Osteocyte (in vitro differentiated cells): ENCODE data around the gene ANKFY1. TPM values are rescaled to one million over a fixed set of nuclear protein-coding genes. Genes with fewer than 3 reads are reported as not detected.
A peak's percentile ranks its signal among the peaks of the same experiment; 100 is the strongest.

Source experiments
- DNase-seq: peaks from one replicate; pipeline ENCODE4 v3.0.0; 2021; ENCODE audit warnings: mixed read lengths; ENCODE audit not compliant: unreplicated experiment; ENCODE audit errors: extremely low spot score
- H3K27ac Mint-ChIP-seq: one replicate; pipeline ENCODE4 v1.8.0; 2021; ENCODE audit warnings: mild to moderate bottlenecking, mixed read lengths; ENCODE audit not compliant: unreplicated experiment
- H3K27me3 Mint-ChIP-seq: one replicate; pipeline ENCODE4 v1.8.0; 2021; ENCODE audit warnings: mixed read lengths; ENCODE audit not compliant: unreplicated experiment
- H3K36me3 Mint-ChIP-seq: one replicate; pipeline ENCODE4 v1.8.0; 2021; ENCODE audit warnings: mixed read lengths; ENCODE audit not compliant: unreplicated experiment
- H3K4me1 Mint-ChIP-seq: one replicate; pipeline ENCODE4 v1.8.0; 2021; ENCODE audit warnings: mixed read lengths; ENCODE audit not compliant: unreplicated experiment
- H3K4me3 Mint-ChIP-seq: one replicate; pipeline ENCODE4 v1.8.0; 2021; ENCODE audit warnings: mild to moderate bottlenecking, moderate library complexity, mixed read lengths; ENCODE audit not compliant: unreplicated experiment
- H3K9me3 Mint-ChIP-seq: one replicate; pipeline ENCODE4 v1.8.0; 2021; ENCODE audit warnings: mixed read lengths; ENCODE audit not compliant: unreplicated experiment
- total RNA-seq: library from RNA; stranded (reverse); gene quantifications from 2 replicates; pipeline ENCODE4 v1.2.1, GENCODE V29; 2021
- TF ChIP-seq, protein P1 (sequence below): fragments of 200-600 bp; sonication (generic); IDR thresholded peaks from 2 replicates; pipeline ENCODE4 v1.5.0; 2021; ENCODE audit warnings: antibody characterized with exemption, mild to moderate bottlenecking, moderate library complexity

The ANKFY1 gene
- total RNA-seq, 1 donor from 2014 or later: 61.2 TPM

DNA sequence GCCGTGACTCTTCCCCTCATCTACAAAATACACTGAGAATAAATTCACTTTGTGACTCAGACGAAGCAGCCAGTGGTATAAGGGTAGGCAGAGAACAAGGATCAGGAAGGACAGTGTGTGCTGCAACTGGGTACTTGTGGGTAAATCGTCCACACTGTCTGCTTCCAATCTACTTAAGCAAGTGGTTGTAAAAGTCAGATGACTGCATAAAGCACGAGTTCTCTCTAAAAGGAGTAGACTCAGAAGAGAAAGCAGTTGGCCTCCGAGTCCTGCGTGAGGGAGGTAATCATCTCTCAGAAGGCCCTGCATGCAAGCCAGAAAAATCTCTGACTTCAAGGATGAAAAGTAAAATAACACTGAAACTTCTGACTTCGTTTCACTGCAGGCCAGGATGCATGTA is 43.1 kb downstream of the ANKFY1 start:
- H3K27me3 Mint-ChIP-seq: no peaks in the 10 kb centered on the region
- TF ChIP-seq, protein P1, sequence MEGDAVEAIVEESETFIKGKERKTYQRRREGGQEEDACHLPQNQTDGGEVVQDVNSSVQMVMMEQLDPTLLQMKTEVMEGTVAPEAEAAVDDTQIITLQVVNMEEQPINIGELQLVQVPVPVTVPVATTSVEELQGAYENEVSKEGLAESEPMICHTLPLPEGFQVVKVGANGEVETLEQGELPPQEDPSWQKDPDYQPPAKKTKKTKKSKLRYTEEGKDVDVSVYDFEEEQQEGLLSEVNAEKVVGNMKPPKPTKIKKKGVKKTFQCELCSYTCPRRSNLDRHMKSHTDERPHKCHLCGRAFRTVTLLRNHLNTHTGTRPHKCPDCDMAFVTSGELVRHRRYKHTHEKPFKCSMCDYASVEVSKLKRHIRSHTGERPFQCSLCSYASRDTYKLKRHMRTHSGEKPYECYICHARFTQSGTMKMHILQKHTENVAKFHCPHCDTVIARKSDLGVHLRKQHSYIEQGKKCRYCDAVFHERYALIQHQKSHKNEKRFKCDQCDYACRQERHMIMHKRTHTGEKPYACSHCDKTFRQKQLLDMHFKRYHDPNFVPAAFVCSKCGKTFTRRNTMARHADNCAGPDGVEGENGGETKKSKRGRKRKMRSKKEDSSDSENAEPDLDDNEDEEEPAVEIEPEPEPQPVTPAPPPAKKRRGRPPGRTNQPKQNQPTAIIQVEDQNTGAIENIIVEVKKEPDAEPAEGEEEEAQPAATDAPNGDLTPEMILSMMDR: no peak
- no peaks in the 10 kb centered on the region for H3K9me3 Mint-ChIP-seq
- DNase-seq: no peak
- peaks cover 11% of the 10 kb centered on the region for H3K4me1 Mint-ChIP-seq
- no peak overlapping the region for H3K27ac Mint-ChIP-seq
- H3K36me3 Mint-ChIP-seq: peaks cover 16% of the 10 kb centered on the region
- H3K4me3 Mint-ChIP-seq: no peak overlapping the region

DNA sequence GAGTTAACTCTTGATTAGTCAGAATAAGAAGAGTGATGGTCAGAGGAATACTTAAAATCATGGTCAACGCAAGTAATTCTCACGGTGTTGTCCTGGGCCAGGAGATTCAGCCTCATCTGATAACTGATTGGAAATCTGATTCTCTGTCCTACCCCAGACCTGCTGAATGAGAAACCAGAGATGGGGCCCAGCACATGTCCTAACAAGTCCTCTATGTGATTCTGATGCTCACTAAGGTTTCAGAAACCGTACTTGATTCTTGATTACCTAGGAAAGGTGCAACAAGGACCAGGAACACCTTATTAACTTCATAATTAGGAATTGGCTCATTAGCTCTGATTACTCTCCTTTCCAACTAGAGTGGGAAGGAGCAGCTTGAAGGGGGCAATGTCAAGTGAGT is 44.5 kb downstream of the ANKFY1 start:
- H3K4me3 Mint-ChIP-seq: no peak overlapping the region
- no peaks in the 10 kb centered on the region for H3K27me3 Mint-ChIP-seq

DNA sequence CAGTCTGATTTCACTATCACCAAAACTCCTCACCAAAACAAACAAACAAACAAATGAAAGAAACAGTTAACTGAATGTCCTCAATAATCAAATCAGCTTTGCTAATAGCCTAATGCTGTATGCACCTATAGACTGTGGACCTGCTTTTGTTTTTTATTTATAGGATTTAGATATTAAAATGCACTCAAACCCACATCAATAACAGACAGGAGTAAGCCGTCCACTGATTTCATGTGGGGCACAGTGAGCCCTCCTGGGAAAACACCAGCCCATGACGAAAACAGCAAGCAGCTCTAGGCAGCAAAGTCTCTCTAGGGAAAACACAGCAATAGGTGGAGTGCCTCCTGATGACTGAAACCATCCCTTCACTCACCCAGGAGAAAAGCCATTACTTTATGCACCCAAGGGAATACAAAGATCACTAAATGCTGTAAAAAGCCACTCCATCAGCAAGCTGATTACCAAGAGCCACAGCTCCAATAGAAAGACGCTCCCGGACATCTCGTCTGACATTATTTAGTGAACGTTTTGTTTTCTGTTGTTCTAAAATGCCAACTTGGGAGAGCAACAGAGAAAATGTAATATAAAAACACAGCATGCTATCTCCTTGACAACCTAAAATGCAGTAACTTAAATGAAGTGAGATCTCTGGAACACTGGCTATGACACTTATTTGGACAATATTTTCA is 47.8 kb downstream of the ANKFY1 start:
- Mint-ChIP-seq H3K9me3 (no peaks in the 10 kb centered on the region), H3K36me3 (peaks cover 7% of the 10 kb centered on the region), H3K4me1 (peaks cover 18% of the 10 kb centered on the region), H3K27ac (peak overlapping the region; percentile 85), H3K27me3 (no peaks in the 10 kb centered on the region), H3K4me3 (no peak overlapping the region)
- DNase-seq: no peak
- TF ChIP-seq, protein P1: no peak

More for the DNA sequence above, 44.5 kb downstream of the ANKFY1 start:
- Mint-ChIP-seq H3K9me3 (no peaks in the 10 kb centered on the region), H3K27ac (no peak overlapping the region), H3K4me1 (peaks cover 16% of the 10 kb centered on the region), H3K36me3 (peaks cover 12% of the 10 kb centered on the region)
- TF ChIP-seq, protein P1: no peak
- no peak for DNase-seq

DNA sequence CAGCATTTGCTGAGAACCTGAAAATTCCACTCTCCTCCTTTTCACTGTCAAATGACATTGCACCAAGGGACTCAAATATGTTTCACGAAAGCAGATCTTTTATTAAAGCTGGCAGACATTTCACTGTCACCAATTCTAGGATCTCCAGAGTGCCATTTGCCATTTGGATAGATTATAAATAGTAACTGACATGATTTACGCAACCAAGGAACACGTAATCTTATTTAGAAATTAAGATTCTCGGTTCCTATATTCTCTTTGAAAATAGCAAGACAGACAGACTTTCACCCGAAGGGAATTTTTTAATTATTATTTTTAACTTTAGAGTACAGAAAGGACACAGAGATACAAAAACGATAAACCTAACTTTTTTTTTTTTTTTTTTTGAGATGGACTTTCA is 49.6 kb downstream of the ANKFY1 start:
- H3K27ac Mint-ChIP-seq: no peak overlapping the region
- TF ChIP-seq, protein P1: no peak
- peaks cover 22% of the 10 kb centered on the region for H3K4me1 Mint-ChIP-seq
- no peaks in the 10 kb centered on the region for H3K27me3 Mint-ChIP-seq
- no peak overlapping the region for H3K4me3 Mint-ChIP-seq
- H3K9me3 Mint-ChIP-seq: no peaks in the 10 kb centered on the region
- DNase-seq: no peak
- peaks cover 13% of the 10 kb centered on the region for H3K36me3 Mint-ChIP-seq

DNA sequence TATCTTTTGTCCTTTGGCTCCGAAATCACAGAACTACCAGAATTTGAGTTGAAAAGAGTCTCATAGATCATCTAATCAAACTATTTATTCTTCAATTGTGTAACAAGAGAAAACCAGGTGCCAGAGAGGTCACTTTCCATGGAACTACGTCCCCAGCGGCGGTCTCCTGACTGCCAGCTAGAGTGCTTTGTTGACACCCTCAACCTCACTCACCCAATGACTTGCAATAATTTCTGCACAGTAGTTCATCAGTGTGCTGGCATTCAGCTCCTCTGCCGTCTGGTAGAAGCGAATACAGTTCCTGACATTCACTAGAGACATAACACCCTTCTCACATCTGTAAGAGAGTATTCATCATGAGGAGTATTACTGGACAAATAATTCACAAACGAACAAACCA is 54.2 kb downstream of the ANKFY1 start:
- TF ChIP-seq, protein P1: no peak
- H3K4me3 Mint-ChIP-seq: no peak overlapping the region
- no peak for DNase-seq
- no peaks in the 10 kb centered on the region for H3K27me3 Mint-ChIP-seq
- no peaks in the 10 kb centered on the region for H3K9me3 Mint-ChIP-seq
- peak overlapping the region; percentile 81 for H3K27ac Mint-ChIP-seq
- H3K36me3 Mint-ChIP-seq: peaks cover 35% of the 10 kb centered on the region
- peaks cover 55% of the 10 kb centered on the region for H3K4me1 Mint-ChIP-seq
